ENCODE measurements around the gene KCNJ4. TPM values are rescaled to one million over a fixed set of nuclear protein-coding genes. Genes with fewer than 3 reads are reported as not detected.

KCNJ4 gene
- total RNA-seq, 1 experiment from 2014 or later = not detected

- no peaks in the 10 kb centered on the region for H3K36me3 Mint-ChIP-seq (ENCODE audit: insufficient read depth, unreplicated experiment)
- peaks cover 9% of the 10 kb centered on the region for H3K4me1 Mint-ChIP-seq (ENCODE audit: low read depth, unreplicated experiment)
- BruUV-seq (replicated peaks) = no TSS peak
- intact Hi-C loops (cut with micrococcal nuclease; ENCODE audit: unreplicated experiment) = no loop called here
- H3K27me3 Mint-ChIP-seq (ENCODE audit: unreplicated experiment) = peaks cover 9% of the 10 kb centered on the region
- CTCF ChIA-PET = no interaction called here
- H3K27ac Mint-ChIP-seq (ENCODE audit: unreplicated experiment) = no peak overlapping the region
- TF ChIP-seq CTCF (IDR thresholded peaks at IDR 0.05; ENCODE audit: unreplicated experiment) = no peak
- no peak for DNase-seq
- no peak overlapping the region for H3K4me3 Mint-ChIP-seq (ENCODE audit: low read depth, unreplicated experiment)
- no peaks in the 10 kb centered on the region for H3K9me3 Mint-ChIP-seq (ENCODE audit: low read depth, unreplicated experiment)
These were observed 27.5 kb downstream of the KCNJ4 start for GRCh38 chr22:38427465-38427864.

- H3K4me3 Mint-ChIP-seq (ENCODE audit: low read depth, unreplicated experiment) = no peak overlapping the region
- BruUV-seq (replicated peaks) = no TSS peak
- H3K27ac Mint-ChIP-seq (ENCODE audit: unreplicated experiment) = no peak overlapping the region
- CTCF ChIA-PET = no interaction called here
- intact Hi-C loops (cut with micrococcal nuclease; ENCODE audit: unreplicated experiment) = no loop called here
- DNase-seq = no peak
- peaks cover 9% of the 10 kb centered on the region for H3K4me1 Mint-ChIP-seq (ENCODE audit: low read depth, unreplicated experiment)
- peaks cover 9% of the 10 kb centered on the region for H3K27me3 Mint-ChIP-seq (ENCODE audit: unreplicated experiment)
- H3K9me3 Mint-ChIP-seq (ENCODE audit: low read depth, unreplicated experiment) = no peaks in the 10 kb centered on the region
- no peaks in the 10 kb centered on the region for H3K36me3 Mint-ChIP-seq (ENCODE audit: insufficient read depth, unreplicated experiment)
- no peak for TF ChIP-seq CTCF (IDR thresholded peaks at IDR 0.05; ENCODE audit: unreplicated experiment)
These were observed 28.4 kb downstream of the KCNJ4 start for GRCh38 chr22:38426628-38427027.

- CTCF ChIA-PET = interaction anchor here (0.6 kb wide), 1 partner anchor 243 kb away, joined by 3 read pairs; no protein-coding TSS in a partner anchor
- BruUV-seq (replicated peaks) = no TSS peak
- Mint-ChIP-seq H3K27me3 (ENCODE audit: unreplicated experiment) (peaks cover 9% of the 10 kb centered on the region), H3K27ac (ENCODE audit: unreplicated experiment) (no peak overlapping the region), H3K4me3 (ENCODE audit: low read depth, unreplicated experiment) (no peak overlapping the region), H3K36me3 (ENCODE audit: insufficient read depth, unreplicated experiment) (no peaks in the 10 kb centered on the region), H3K4me1 (ENCODE audit: low read depth, unreplicated experiment) (peaks cover 9% of the 10 kb centered on the region), H3K9me3 (ENCODE audit: low read depth, unreplicated experiment) (no peaks in the 10 kb centered on the region)
- intact Hi-C loops (cut with micrococcal nuclease; ENCODE audit: unreplicated experiment) = no loop called here
- no peak for TF ChIP-seq CTCF (IDR thresholded peaks at IDR 0.05; ENCODE audit: unreplicated experiment)
- no peak for DNase-seq
These were observed 30.4 kb downstream of the KCNJ4 start for GRCh38 chr22:38424525-38425080.

- no peak overlapping the region for H3K27ac Mint-ChIP-seq (ENCODE audit: unreplicated experiment)
- intact Hi-C loops (cut with micrococcal nuclease; ENCODE audit: unreplicated experiment) = no loop called here
- H3K36me3 Mint-ChIP-seq (ENCODE audit: insufficient read depth, unreplicated experiment) = no peaks in the 10 kb centered on the region
- TF ChIP-seq CTCF (IDR thresholded peaks at IDR 0.05; ENCODE audit: unreplicated experiment) = no peak
- DNase-seq = peak; percentile 16
- no peak overlapping the region for H3K4me3 Mint-ChIP-seq (ENCODE audit: low read depth, unreplicated experiment)
- BruUV-seq (replicated peaks) = no TSS peak
- no peaks in the 10 kb centered on the region for H3K9me3 Mint-ChIP-seq (ENCODE audit: low read depth, unreplicated experiment)
- peaks cover 9% of the 10 kb centered on the region for H3K4me1 Mint-ChIP-seq (ENCODE audit: low read depth, unreplicated experiment)
- CTCF ChIA-PET = interaction anchor here (0.6 kb wide), 3 partner anchors 18 to 242 kb away, joined by 3 to 4 read pairs (median 4); no protein-coding TSS in a partner anchor
- peaks cover 10% of the 10 kb centered on the region for H3K27me3 Mint-ChIP-seq (ENCODE audit: unreplicated experiment)
These were observed 31.2 kb downstream of the KCNJ4 start for GRCh38 chr22:38423512-38424503.

All from Calu3 (cell line).